ENCODE measurements around the gene OSBPL7. TPM values are rescaled to one million over a fixed set of nuclear protein-coding genes. Genes with fewer than 3 reads are reported as not detected.
A peak's percentile ranks its signal among the peaks of the same experiment; 100 is the strongest.
"Not testable (repeated sequence)": the region's sequence is repeated elsewhere in the genome, so short reads cannot be mapped to it uniquely, and the experiment has no call there.

The OSBPL7 gene
- total RNA-seq, 1 experiment from 2014 or later = 6.2 TPM

- no peak overlapping the region for H3K27ac ChIP-seq
- DNase-seq (ENCODE audit: low read depth in 1 of 2, low spot score in 2 of 2) = peak; percentile 42 to 44
- no peaks in the 10 kb centered on the region for H3K4me1 ChIP-seq (replicated peaks)
- H3K9me3 ChIP-seq (replicated peaks) = no peaks in the 10 kb centered on the region; the same call in 1 of the 2 replicates
- no peaks in the 10 kb centered on the region for H3K36me3 ChIP-seq
- H3K4me3 ChIP-seq = no peak overlapping the region
- peaks cover 53% of the 10 kb centered on the region for H3K27me3 ChIP-seq (replicated peaks)
Measured at GRCh38 chr17:47776330-47777197, 45.0 kb downstream of the OSBPL7 start.

- no peak overlapping the region for H3K4me3 ChIP-seq
- H3K9me3 ChIP-seq (replicated peaks) = no peaks in the 10 kb centered on the region; the same call in 1 of the 2 replicates
- H3K27me3 ChIP-seq (replicated peaks) = peaks cover 40% of the 10 kb centered on the region
- no peak for DNase-seq (ENCODE audit: low read depth in 1 of 2, low spot score in 2 of 2)
- no peaks in the 10 kb centered on the region for H3K4me1 ChIP-seq (replicated peaks)
- H3K27ac ChIP-seq = no peak overlapping the region
- H3K36me3 ChIP-seq = no peaks in the 10 kb centered on the region
Measured at GRCh38 chr17:47774987-47775580, 46.5 kb downstream of the OSBPL7 start.

GRCh38 chr17:47774331-47774730, 47.3 kb downstream of the OSBPL7 start:
- no peaks in the 10 kb centered on the region for H3K36me3 ChIP-seq
- H3K9me3 ChIP-seq (replicated peaks) = no peaks in the 10 kb centered on the region; the same call in 1 of the 2 replicates
- no peak for DNase-seq (ENCODE audit: low read depth in 1 of 2, low spot score in 2 of 2)
- no peak overlapping the region for H3K4me3 ChIP-seq
- no peaks in the 10 kb centered on the region for H3K4me1 ChIP-seq (replicated peaks)
- no peak overlapping the region for H3K27ac ChIP-seq
- peaks cover 34% of the 10 kb centered on the region for H3K27me3 ChIP-seq (replicated peaks)

GRCh38 chr17:47773649-47774048, 47.9 kb downstream of the OSBPL7 start:
- H3K9me3 ChIP-seq (replicated peaks); DNase-seq (ENCODE audit: low read depth in 1 of 2, low spot score in 2 of 2); H3K4me3 ChIP-seq; H3K36me3 ChIP-seq; H3K27ac ChIP-seq; H3K4me1 ChIP-seq (replicated peaks): not testable (repeated sequence)
- H3K27me3 ChIP-seq (replicated peaks) = peaks cover 33% of the 10 kb centered on the region

- Histone ChIP-seq H3K4me3 (no peak overlapping the region), H3K9me3 (replicated peaks) (peaks cover 23% of the 10 kb centered on the region), H3K27ac (no peak overlapping the region), H3K4me1 (replicated peaks) (no peaks in the 10 kb centered on the region), H3K36me3 (no peaks in the 10 kb centered on the region), H3K27me3 (replicated peaks) (peaks cover 3% of the 10 kb centered on the region; the same call in 1 of the 2 replicates)
- DNase-seq (ENCODE audit: low read depth in 1 of 2, low spot score in 2 of 2) = no peak
Measured at GRCh38 chr17:47763913-47764582, 57.5 kb downstream of the OSBPL7 start.

- Histone ChIP-seq H3K4me1 (replicated peaks) (no peaks in the 10 kb centered on the region), H3K9me3 (replicated peaks) (peaks cover 19% of the 10 kb centered on the region; the same call in 1 of the 2 replicates), H3K4me3 (no peak overlapping the region), H3K27me3 (replicated peaks) (peaks cover 5% of the 10 kb centered on the region; the same call in 1 of the 2 replicates), H3K27ac (no peak overlapping the region), H3K36me3 (no peaks in the 10 kb centered on the region)
- no peak for DNase-seq (ENCODE audit: low read depth in 1 of 2, low spot score in 2 of 2)
Measured at GRCh38 chr17:47762728-47763127, 58.9 kb downstream of the OSBPL7 start.

- DNase-seq (ENCODE audit: low read depth in 1 of 2, low spot score in 2 of 2) = no peak
- no peaks in the 10 kb centered on the region for H3K4me1 ChIP-seq (replicated peaks)
- peaks cover 10% of the 10 kb centered on the region for H3K27me3 ChIP-seq (replicated peaks)
- no peak overlapping the region for H3K4me3 ChIP-seq
- H3K27ac ChIP-seq = no peak overlapping the region
- H3K9me3 ChIP-seq (replicated peaks) = peaks cover 26% of the 10 kb centered on the region
- no peaks in the 10 kb centered on the region for H3K36me3 ChIP-seq
Measured at GRCh38 chr17:47760409-47761140, 61.0 kb downstream of the OSBPL7 start.

- peaks cover 20% of the 10 kb centered on the region for H3K9me3 ChIP-seq (replicated peaks)
- H3K27ac ChIP-seq = no peak overlapping the region
- no peaks in the 10 kb centered on the region for H3K36me3 ChIP-seq
- H3K4me1 ChIP-seq (replicated peaks) = no peaks in the 10 kb centered on the region
- DNase-seq (ENCODE audit: low read depth in 1 of 2, low spot score in 2 of 2) = no peak
- H3K27me3 ChIP-seq (replicated peaks) = peaks cover 24% of the 10 kb centered on the region
- H3K4me3 ChIP-seq = no peak overlapping the region
Measured at GRCh38 chr17:47757386-47757785, 64.2 kb downstream of the OSBPL7 start.

Other genes with a start within 250 kb of the OSBPL7 start
- gene KPNB1, start 171.9 kb downstream of the OSBPL7 start, total RNA-seq (2014; rRNA removed; shearing (Covaris generic)) = 571 and 681 TPM in 2 replicates
- 3.5 and 4.5 TPM in 2 replicates for gene TBKBP1, start 127.6 kb downstream of the OSBPL7 start, total RNA-seq (2014; rRNA removed; shearing (Covaris generic))
- 0.22 TPM in 1 of 2 replicates, not detected in the other for gene TBX21, start 88.6 kb downstream of the OSBPL7 start, total RNA-seq (2014; rRNA removed; shearing (Covaris generic))
- 27.3 and 54.7 TPM in 2 replicates for gene MRPL10, start 9.7 kb upstream of the OSBPL7 start, total RNA-seq (2014; rRNA removed; shearing (Covaris generic))
- not detected in 2 replicates for gene LRRC46, start 9.9 kb upstream of the OSBPL7 start, total RNA-seq (2014; rRNA removed; shearing (Covaris generic))
- gene SCRN2, start 19.5 kb upstream of the OSBPL7 start, total RNA-seq (2014; rRNA removed; shearing (Covaris generic)) = 39.5 and 41.1 TPM in 2 replicates
- gene SP6, start 29.4 kb upstream of the OSBPL7 start, total RNA-seq (2014; rRNA removed; shearing (Covaris generic)) = not detected in 2 replicates
- gene SP2, start 74.4 kb upstream of the OSBPL7 start, total RNA-seq (2014; rRNA removed; shearing (Covaris generic)) = 1.8 and 2.1 TPM in 2 replicates
- 34.3 and 94.6 TPM in 2 replicates for gene PNPO, start 119.8 kb upstream of the OSBPL7 start, total RNA-seq (2014; rRNA removed; shearing (Covaris generic))
- gene PRR15L, start 136.1 kb upstream of the OSBPL7 start, total RNA-seq (2014; rRNA removed; shearing (Covaris generic)) = not detected in 2 replicates
- 89.5 and 94.9 TPM in 2 replicates for gene CDK5RAP3, start 149.3 kb upstream of the OSBPL7 start, total RNA-seq (2014; rRNA removed; shearing (Covaris generic))
- 21.1 and 45.2 TPM in 2 replicates for gene COPZ2, start 216.0 kb upstream of the OSBPL7 start, total RNA-seq (2014; rRNA removed; shearing (Covaris generic))
- 61.8 and 200 TPM in 2 replicates for gene NFE2L1, start 226.6 kb upstream of the OSBPL7 start, total RNA-seq (2014; rRNA removed; shearing (Covaris generic))

Measured in SJSA1 (cell line).